Measurements from ENCODE around the gene LRP1. TPM values are rescaled to one million over a fixed set of nuclear protein-coding genes. Genes with fewer than 3 reads are reported as not detected.

The LRP1 gene
- 4.5 TPM for polyA plus RNA-seq (2012; ENCODE audit: insufficient read depth, insufficient read length)

DNA sequence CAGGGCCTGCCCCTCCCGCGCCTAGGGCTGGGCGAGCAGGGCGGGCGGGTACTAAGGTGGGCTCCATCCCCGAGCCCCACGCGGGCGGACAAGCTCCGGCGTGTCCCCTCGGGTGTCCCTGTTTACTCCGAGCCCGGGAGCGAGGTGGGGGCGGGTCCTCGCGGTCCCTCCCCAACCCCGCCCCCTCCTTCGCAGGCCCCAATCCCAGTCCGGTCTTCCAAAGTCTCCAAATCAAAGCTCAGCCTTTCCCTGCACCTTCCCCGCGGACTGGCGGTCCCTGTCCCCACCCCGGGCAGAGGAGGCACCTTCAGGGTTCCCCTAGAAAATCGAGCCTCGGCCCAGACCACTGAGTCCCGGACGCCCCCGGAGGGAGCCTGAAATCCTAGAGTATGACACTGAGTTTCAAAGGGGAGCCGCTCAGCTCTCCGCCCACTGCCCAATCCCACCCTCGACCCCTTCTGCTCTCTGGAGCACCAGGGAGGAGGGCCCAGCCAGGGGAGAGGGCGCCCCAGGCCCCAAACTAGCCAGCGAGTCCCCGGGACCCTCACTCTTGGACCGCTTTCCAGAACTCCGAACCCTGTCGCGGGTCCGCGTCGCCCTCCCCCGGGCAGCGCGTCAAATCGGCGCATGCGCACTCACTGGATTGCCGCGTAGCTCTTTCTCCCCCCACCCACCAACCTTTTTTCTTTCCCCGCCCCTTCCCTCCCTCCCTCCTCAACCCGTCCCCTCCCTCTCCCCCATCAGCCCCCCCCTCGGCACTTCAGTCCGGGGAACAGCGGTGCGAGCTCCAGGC lies at the start of gene LRP1:
TSS of gene LRP1 (plus strand) at position 758 of the 793 bp plus-strand sequence. CDS start 482 bp downstream, outside the sequence.
- peak; percentile 76 for DNase-seq (ENCODE audit: low read depth, low spot score)
- H3K4me3 ChIP-seq (ENCODE audit: low read length) = peak within 1 kb of the TSS; percentile 79

DNA sequence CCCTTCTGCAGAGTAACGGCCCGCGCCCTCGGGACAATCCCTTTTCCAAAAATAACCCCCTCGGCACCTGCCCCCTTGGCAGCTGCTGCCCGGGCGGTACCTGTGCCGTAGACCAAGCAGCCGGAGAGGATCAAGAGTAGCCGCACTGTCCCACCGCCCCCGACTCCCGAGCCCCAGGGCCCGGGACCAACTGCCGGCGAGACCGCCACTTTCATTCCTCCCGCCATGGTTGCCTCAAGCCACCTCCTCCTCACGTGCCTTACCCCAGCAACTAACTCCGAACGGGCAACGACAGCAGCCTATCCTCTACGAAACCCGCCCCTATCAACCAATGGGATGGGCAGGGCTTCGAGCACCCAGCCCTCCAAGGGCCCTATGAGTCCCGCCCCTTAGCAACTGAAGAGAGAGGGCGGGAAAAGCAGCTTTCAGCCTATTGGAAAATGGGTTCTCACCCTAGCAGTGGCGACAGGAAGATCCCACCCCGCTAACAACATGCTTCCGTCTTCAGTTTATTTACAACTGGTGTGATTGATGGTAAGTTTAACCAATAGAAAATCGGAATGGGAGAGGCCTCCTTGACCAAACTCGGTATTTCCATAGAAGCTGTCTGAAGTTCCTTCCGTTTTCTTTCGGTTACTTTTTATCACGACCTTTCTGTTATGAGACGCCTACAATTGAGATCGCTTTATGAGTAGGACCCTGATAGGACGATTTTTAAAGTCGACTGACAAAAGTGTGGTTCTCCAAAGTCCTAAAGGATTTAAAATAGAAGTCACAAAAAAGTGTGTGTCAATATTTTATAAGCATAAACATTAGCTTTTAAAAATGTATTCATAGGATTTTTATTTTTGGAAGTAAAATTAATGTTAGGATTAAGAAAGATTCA lies 49.5 kb upstream of the LRP1 start, which contains the start of gene NEMP1:
TSS of gene NEMP1 (minus strand) at position 273 of the 886 bp plus-strand sequence. CDS start at position 227, 46 bp downstream.
- peak; percentile 100 for DNase-seq (ENCODE audit: low read depth, low spot score)
- peak within 1 kb of the TSS; percentile 75 for H3K4me3 ChIP-seq (ENCODE audit: low read length)

DNA sequence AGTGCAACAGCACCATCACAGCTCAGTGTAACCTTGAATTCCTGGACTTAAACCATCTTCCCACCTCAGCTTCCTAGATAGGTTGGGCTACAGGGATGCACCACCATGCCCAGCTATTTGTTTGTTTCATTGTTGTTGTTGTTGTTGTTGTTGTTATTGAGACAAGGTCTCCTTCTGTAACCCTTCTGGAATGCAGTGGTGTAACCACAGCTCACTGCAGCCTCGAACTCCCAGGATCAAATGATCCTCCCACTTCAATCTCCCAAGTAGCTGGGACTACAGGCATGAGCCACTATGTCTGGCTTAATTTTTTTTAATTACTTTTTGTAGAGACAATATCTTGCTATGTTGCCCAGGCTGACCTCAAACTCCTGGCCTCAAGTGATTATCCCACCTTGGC lies 48.5 kb upstream of the LRP1 start:
- DNase-seq (ENCODE audit: low read depth, low spot score) = no peak
- no peak overlapping the region for H3K4me3 ChIP-seq (ENCODE audit: low read length)

DNA sequence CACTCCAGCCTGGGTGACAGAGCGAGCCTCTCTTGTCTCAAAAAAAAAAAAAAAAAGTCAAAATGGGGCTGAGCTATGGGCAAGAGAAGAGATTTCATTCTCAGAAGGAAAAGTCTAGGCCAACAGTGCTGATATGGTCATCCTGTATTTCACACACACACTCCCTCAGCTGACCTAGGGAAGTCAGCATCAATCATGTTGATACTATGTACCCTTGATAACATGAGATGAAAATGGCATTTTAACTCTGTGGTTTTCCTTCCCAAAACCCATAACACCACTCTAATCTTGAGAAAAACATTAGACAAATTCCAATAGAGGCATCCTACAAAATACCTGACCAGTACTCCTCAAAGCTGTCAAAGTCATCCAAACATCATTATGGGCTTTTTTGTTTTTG lies 47.4 kb upstream of the LRP1 start:
- no peak overlapping the region for H3K4me3 ChIP-seq (ENCODE audit: low read length)
- DNase-seq (ENCODE audit: low read depth, low spot score) = no peak

DNA sequence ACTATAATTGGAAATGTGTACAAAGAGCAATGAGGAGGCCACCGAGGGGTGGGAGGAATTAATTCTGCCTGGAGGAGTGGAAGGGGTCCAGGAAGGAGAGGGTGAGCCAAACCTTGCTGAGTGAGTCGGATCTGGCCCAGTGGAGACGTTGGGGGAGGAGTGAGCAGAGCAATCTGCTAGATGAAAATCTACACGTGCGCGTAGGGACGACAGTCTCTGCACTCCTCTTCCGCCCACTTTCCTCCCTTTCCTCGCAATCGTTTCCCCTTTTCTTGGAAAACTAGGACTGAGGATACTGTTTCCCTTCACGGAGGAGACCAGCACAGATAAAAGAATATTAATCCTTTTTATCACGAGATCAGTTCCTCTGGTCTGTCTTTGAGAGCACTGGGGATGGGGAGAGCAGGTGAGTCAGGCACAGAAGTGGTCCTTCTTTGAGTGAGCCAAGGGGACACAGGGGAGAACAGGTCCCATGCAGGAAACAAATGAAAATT lies 42.2 kb upstream of the LRP1 start:
- no peak for DNase-seq (ENCODE audit: low read depth, low spot score)

DNA sequence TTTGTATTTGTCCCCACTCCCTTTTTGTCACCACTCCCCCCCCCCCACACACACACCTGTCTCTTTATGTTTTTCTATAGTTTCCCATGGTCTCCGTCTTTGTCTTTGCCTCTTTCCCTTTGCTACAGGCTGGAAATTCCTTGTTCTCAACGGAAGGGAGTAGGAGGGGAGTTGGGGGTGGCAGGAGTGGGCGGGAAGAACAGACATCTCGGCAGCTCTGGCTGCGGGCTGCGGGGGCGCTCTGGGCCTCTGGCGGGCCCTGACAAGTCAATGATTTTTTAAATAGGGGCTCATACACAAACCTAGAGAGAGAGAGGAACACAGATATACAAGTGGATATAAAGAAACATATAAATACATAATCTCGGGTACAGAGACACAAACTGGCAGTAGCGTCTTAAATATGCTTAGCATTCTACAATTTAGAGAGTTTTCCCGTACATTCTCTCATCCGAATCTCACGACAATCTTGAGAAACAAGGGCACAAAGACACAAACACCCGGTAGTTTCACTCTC lies 41.7 kb upstream of the LRP1 start:
- DNase-seq (ENCODE audit: low read depth, low spot score) = peak; percentile 37
- H3K4me3 ChIP-seq (ENCODE audit: low read length) = peak overlapping the region; percentile 69

More for the DNA sequence above, 42.2 kb upstream of the LRP1 start:
- peak overlapping the region; percentile 69 for H3K4me3 ChIP-seq (ENCODE audit: low read length)

DNA sequence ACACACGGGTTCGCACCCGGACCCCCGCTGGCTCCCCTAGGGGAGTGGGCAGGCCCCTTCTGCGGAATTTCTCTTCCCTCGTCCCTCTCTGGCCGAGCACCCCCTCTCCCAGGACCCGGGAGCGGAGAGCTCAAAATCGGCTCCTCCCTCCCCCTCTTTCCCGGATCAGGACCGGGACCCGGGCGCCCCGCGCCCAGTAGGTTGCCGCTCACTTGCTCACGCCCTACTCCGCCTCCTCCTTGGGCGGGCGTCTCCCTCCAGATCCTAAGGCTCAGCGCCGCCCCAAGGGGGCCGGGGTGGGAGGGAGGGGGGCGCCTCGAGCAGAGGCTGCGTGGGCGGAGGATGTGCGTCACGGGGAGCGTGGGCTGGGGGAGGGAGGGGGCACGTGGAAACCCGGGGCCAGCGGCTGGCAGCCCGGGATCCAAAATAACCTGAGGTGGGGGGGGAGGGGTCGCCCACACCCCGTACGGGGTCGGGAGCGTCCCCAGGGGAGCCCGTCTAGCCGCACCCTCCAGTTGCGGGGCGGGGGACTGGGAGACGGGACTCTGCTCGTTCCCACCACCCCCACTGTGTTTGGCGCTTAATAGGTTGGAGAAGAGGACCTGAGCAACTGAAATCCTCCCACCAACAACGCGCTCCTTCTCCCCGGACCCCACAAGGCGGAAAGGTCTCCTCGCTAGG lies 41.1 kb upstream of the LRP1 start:
- peak; percentile 80 for DNase-seq (ENCODE audit: low read depth, low spot score)
- H3K4me3 ChIP-seq (ENCODE audit: low read length) = peak overlapping the region; percentile 69

DNA sequence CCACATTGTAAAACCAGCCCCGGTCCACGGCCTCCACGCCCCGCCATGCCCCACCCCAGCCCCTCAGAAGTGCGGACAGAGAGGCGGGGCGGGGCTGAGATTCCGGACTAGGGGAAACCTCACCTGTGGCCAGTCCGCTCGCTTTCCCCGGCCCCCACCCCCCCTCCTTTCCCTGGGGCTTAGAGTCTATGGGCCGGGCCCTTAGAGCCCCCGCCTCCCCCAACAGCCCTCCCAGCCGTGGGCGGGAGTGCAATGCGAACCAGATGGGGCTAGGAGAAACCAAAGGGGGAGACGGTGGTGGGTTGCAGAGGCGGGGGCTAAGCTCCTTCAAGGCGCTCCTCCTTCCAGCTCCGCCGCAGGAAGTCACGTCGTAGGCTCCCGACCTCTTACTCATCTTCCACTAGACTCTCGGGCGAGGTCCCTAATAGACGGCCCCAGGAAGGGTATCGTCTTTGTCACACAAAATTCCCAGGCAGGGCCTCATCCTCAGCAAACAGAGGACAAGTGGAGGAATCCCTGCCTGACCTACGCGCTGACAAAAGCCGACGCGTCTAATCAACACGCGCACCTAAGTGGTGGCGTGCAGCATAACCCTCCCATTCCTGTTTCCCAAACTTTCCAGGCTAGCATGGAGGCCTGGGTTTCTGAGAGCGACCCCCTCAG lies 40.5 kb upstream of the LRP1 start:
- peak overlapping the region; percentile 69 for H3K4me3 ChIP-seq (ENCODE audit: low read length)
- DNase-seq (ENCODE audit: low read depth, low spot score) = peak; percentile 90

DNA sequence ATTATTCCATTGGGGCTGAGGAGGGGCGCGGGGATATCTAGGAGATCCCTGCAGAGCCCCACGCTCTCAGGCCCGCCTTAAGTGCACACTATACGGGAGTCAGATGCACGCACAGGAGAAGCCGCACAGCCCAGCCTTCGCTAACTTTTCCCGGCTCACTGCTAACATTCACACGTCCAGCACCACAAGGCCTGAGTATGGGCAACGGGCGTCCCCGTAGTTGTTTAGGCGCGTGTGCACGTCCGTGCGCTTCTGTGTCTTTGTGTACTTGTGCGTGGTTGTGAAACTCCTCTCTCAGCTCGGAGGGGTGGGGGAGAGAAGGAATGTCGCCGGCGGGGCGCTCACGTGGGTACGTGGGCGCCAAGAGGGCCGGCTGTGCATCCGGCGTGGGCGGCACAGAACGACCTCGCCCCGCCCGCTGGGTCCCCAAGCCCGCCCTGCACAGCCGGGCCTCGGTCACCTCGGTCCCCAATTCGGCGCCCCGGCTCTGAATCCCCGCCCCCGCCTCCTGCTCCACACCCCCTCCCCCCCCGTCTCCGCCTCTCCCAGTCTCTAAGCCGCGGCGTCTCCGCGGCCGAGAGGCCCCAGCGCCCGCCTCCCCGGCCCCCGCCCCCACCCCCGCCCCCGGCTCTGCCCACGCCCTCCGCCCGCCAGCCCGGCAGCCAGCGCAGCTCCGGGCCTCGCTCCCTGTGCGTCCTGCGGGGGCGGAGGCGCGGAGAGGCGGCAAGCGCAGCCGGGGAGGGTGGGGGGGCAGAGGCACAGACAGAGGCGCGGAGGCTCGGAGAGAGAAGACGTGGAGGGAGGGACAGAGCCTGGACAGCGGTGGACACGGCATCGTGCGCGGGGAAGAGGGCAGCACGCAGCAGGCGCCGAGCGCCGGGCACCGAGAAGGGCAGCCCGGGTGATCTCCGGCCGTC lies 39.7 kb upstream of the LRP1 start, which contains the start of gene NAB2:
TSS of gene NAB2 (plus strand) at position 761 of the 917 bp plus-strand sequence. CDS start 158 bp downstream, outside the sequence.
- peak within 1 kb of the TSS; percentile 69 for H3K4me3 ChIP-seq (ENCODE audit: low read length)

DNA sequence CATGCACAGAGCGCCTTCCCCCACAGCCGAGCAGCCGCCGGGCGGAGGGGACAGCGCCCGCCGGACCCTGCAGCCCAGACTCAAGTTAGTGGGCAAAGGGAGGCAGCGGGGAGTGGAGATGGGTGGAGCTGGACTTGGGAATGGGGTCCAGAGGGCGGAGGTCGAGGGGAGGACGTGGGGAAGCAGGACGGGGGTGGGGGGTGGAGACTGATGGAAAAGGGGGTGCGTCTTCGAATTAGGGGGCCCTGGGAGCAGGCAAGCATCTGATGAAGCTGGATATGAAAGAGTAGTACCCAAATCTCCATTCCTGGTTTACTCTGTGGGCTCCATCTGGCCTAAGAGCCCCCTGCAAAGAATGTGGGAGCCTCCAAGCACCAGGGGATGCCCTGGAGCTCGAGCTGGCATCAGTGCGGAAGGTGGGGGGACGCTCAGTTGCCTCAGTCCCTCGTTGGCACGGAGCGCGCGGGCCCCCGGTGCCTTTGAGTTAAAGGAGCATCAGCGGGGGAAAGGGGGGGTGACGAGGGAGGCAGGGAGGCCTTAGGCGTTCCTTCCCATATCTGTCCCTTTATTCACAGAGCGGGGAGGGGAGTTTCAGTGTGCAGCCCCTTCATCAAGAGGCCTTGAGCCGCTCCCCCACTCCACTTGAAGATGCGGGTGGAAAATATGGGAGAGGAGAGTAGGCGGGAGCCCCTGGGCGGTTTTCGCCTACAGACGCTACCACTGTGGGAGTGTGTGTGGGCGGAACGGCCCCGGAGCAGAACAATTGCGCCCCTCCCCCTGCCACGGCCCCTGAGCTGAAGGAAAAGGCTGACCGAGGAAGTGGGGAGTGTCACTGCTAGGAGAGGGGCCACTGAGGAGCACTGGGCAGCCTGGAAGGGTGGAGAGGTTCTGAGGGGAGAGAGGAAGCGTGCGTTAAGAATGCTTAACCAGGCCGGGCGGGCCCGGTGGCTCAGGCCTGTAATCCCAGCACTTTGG lies 38.7 kb upstream of the LRP1 start:
- no peak for DNase-seq (ENCODE audit: low read depth, low spot score)

More for the DNA sequence above, 39.7 kb upstream of the LRP1 start, which contains the start of gene NAB2:
- DNase-seq (ENCODE audit: low read depth, low spot score) = peak; percentile 89

DNA sequence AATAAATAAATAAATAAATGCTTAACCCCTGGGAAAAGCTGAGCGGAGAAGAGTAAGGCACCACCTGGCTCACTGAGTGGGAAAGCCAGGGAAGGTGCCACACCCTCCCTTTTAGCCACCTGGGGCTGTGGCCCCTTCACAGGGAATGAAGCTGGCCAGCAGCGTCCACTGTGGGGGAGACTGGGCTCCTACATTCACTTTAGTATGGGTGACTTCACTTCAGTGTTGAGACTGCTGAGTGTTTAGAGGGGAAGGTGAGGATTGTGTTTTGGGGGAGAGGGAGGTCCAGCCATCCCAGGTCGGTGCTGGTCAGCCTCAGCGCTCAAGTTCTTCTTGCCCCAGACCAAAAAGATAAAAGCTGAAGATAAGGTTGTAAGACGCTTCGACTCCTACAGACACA lies 37.8 kb upstream of the LRP1 start:
- no peak for DNase-seq (ENCODE audit: low read depth, low spot score)
- H3K4me3 ChIP-seq (ENCODE audit: low read length) = no peak overlapping the region

More for the DNA sequence above, 38.7 kb upstream of the LRP1 start:
- H3K4me3 ChIP-seq (ENCODE audit: low read length) = peak overlapping the region; percentile 61

DNA sequence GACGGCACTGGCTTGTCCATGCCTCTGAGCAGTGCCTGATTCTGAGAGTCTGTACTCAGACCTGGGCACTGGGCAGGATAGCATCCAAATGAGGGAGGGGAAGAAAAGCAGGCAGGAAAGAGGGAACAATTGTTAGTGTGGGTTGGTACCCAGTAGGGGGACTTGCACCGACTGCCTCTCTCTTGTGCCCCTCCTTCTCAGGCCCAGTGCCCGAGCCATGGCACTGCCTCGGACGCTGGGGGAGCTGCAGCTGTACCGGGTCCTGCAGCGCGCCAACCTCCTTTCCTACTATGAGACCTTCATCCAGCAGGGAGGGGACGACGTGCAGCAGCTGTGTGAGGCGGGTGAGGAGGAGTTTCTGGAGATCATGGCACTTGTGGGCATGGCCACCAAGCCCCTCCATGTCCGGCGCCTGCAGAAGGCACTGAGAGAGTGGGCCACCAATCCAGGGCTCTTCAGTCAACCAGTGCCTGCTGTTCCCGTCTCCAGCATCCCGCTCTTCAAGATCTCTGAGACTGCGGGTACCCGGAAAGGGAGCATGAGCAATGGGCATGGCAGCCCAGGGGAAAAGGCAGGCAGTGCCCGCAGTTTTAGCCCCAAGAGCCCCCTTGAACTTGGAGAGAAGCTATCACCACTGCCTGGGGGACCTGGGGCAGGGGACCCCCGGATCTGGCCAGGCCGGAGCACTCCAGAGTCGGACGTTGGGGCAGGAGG lies 37.2 kb upstream of the LRP1 start:
- no peak for DNase-seq (ENCODE audit: low read depth, low spot score)

DNA sequence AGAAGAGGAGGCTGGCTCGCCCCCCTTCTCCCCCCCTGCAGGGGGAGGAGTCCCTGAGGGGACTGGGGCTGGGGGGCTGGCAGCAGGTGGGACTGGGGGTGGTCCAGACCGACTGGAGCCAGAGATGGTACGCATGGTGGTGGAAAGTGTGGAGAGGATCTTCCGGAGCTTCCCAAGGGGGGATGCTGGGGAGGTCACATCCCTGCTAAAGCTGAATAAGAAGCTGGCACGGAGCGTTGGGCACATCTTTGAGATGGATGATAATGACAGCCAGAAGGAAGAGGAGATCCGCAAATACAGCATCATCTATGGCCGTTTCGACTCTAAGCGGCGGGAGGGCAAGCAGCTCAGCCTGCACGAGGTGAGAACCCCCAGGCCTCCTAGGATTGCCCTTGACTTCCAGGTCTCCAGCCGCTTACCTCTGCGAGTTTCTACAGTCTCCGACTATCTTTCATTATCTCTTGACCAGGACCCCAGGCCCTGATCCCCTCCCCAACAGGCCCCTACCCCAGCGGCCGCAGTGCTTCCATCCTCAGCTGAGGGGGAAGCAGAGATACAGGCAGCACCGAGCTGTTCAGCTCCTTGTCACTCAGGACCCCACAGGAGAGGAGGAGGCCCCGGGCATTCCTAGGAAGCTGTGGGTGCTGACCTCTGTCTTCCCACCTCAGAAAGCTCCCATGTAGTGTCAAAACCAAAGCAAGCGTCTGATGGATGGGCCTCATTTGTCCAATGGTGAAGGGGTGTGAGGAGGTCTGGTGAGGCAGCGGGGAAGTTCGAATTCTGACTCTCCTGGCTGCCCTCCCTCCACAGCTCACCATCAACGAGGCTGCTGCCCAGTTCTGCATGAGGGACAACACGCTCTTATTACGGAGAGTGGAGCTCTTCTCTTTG lies 36.4 kb upstream of the LRP1 start:
- no peak overlapping the region for H3K4me3 ChIP-seq (ENCODE audit: low read length)
- DNase-seq (ENCODE audit: low read depth, low spot score) = no peak

More for the DNA sequence above, 37.2 kb upstream of the LRP1 start:
- H3K4me3 ChIP-seq (ENCODE audit: low read length) = no peak overlapping the region

DNA sequence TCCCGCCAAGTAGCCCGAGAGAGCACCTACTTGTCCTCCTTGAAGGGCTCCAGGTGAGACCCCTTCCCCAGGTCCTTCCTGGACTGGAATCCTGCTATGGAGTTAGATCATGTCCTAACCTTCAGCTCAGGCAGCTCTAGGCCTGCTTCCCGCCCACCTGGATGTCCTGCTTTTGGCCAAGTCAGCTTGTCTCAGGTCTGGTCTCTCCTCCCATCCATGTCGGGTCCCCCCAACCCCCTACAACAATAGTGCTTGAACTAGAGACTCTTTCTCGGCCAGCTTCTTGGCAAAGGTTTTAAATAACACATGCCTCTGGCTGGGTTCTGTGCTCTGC lies 35.8 kb upstream of the LRP1 start:
- no peak overlapping the region for H3K4me3 ChIP-seq (ENCODE audit: low read length)
- DNase-seq (ENCODE audit: low read depth, low spot score) = no peak

Measured in Jurkat, Clone E6-1 (cell line).